K562 (cell line): ENCODE results near the gene ZDHHC11B.

Experiments
- CTCF ChIP-seq, 3 experiments: IDR thresholded peaks in 2 of 3; conservative IDR thresholded peaks in 1 of 3; 2 replicates each; pipeline ENCODE4 v1.5.1; 2011 to 2012; ENCODE audit warnings: low read length in 3 of 3, mild to moderate bottlenecking in 3 of 3, control low read depth in 2 of 3, improper control_type of control experiment in 1 of 3, inconsistent platforms in 1 of 3, low read depth in 1 of 3, mixed read lengths in 1 of 3, moderate library complexity in 1 of 3; ENCODE audit not compliant: insufficient read depth in 2 of 3
- DEAF1 ChIP-seq: fragments of 450-650 bp; formaldehyde crosslinking; IDR thresholded peaks from 2 replicates; pipeline ENCODE4 v1.4.0; 2020; ENCODE audit warnings: mild to moderate bottlenecking, moderate library complexity
- FOS ChIP-seq: IDR thresholded peaks from 3 replicates; pipeline ENCODE4 v1.6.1; 2011; ENCODE audit not compliant: insufficient read length; ENCODE audit errors: extremely low read depth
- KLF13 ChIP-seq: fragments of 450-650 bp; IDR thresholded peaks from 2 replicates; pipeline ENCODE4 v1.6.1; 2016; ENCODE audit warnings: missing genetic modification characterization, low read depth, mild to moderate bottlenecking, missing compliant biosample characterization, moderate library complexity, borderline replicate concordance
- LCOR ChIP-seq: sonication (generic); formaldehyde crosslinking; IDR thresholded peaks from 2 replicates; pipeline ENCODE4 v1.8.0; 2022; ENCODE audit warnings: mild to moderate bottlenecking, missing genetic modification reagents
- MNT ChIP-seq, 2 experiments: fragments of 450-650 bp; conservative IDR thresholded peaks; 2 replicates each; pipeline ENCODE4 v1.6.1; 2017; ENCODE audit warnings: mild to moderate bottlenecking in 2 of 2, moderate library complexity in 2 of 2
- NR3C1 ChIP-seq: sonication (generic); formaldehyde crosslinking; IDR thresholded peaks from 2 replicates; pipeline ENCODE4 v1.8.1; 2022; ENCODE audit warnings: missing genetic modification reagents
- PYGO2 ChIP-seq: fragments of 450-650 bp; IDR thresholded peaks from 2 replicates; pipeline ENCODE4 v1.6.1; 2016; ENCODE audit warnings: mild to moderate bottlenecking, missing genetic modification characterization, moderate library complexity, missing compliant biosample characterization
- TEAD2 ChIP-seq: fragments of 450-650 bp; IDR thresholded peaks from 2 replicates; pipeline ENCODE4 v1.6.1; 2016; ENCODE audit warnings: missing genetic modification characterization, control low read depth, missing compliant biosample characterization
- ZBTB5 ChIP-seq: fragments of 450-650 bp; IDR thresholded peaks from 2 replicates; pipeline ENCODE4 v1.6.1; 2017; ENCODE audit warnings: antibody characterized with exemption
- ZKSCAN3 ChIP-seq: fragments of 250-450 bp; sonication (Bioruptor Pico); IDR thresholded peaks from 2 replicates; pipeline ENCODE4 v1.4.0; 2020
- ZNF449 ChIP-seq: fragments of 250-450 bp; sonication (Bioruptor Pico); IDR thresholded peaks from 2 replicates; pipeline ENCODE4 v1.8.0; 2022; ENCODE audit warnings: moderate library complexity, mild to moderate bottlenecking, inconsistent platforms
- TF ChIP-seq, protein P1 (sequence below), 2 experiments: fragments of 450-650 bp; formaldehyde crosslinking in 1 of 2; IDR thresholded peaks; 2 replicates each; pipeline versions ENCODE4 v1.4.0 to v1.6.1; 2014 to 2020; ENCODE audit warnings: mild to moderate bottlenecking in 2 of 2, borderline replicate concordance in 1 of 2, low read depth in 1 of 2

GRCh38 chr5:660491-661030 lies 124.0 kb downstream of the ZDHHC11B start:
- TF ChIP-seq NR3C1 (CRISPR knock-in tag) (no peak), TEAD2 (tag) (no peak), CTCF (IDR thresholded peaks at IDR 0.05 in 2 of 3, conservative IDR thresholded peaks at IDR 0.05 in 1 of 3; ENCODE audit: insufficient read depth in 2 of 3, low read depth in 1 of 3, low read length in 3 of 3) (no peak), PYGO2 (tag) (no peak), ZNF449 (no peak), KLF13 (no peak), FOS (no peak), MNT (conservative IDR thresholded peaks at IDR 0.05) (no peak), DEAF1 (CRISPR knock-in tag) (no peak), LCOR (CRISPR knock-in tag) (no peak), ZBTB5 (no peak), ZKSCAN3 (CRISPR knock-in tag) (no peak)
- TF ChIP-seq, protein P1, sequence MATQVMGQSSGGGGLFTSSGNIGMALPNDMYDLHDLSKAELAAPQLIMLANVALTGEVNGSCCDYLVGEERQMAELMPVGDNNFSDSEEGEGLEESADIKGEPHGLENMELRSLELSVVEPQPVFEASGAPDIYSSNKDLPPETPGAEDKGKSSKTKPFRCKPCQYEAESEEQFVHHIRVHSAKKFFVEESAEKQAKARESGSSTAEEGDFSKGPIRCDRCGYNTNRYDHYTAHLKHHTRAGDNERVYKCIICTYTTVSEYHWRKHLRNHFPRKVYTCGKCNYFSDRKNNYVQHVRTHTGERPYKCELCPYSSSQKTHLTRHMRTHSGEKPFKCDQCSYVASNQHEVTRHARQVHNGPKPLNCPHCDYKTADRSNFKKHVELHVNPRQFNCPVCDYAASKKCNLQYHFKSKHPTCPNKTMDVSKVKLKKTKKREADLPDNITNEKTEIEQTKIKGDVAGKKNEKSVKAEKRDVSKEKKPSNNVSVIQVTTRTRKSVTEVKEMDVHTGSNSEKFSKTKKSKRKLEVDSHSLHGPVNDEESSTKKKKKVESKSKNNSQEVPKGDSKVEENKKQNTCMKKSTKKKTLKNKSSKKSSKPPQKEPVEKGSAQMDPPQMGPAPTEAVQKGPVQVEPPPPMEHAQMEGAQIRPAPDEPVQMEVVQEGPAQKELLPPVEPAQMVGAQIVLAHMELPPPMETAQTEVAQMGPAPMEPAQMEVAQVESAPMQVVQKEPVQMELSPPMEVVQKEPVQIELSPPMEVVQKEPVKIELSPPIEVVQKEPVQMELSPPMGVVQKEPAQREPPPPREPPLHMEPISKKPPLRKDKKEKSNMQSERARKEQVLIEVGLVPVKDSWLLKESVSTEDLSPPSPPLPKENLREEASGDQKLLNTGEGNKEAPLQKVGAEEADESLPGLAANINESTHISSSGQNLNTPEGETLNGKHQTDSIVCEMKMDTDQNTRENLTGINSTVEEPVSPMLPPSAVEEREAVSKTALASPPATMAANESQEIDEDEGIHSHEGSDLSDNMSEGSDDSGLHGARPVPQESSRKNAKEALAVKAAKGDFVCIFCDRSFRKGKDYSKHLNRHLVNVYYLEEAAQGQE (IDR thresholded peaks at IDR 0.05; ENCODE audit: borderline replicate concordance) = no peak
- TF ChIP-seq, protein P1 (CRISPR knock-in tag; IDR thresholded peaks at IDR 0.05; ENCODE audit: low read depth) = no peak
